GM18907 (cell line): ENCODE results near the gene IGDCC3.
A peak's percentile ranks its signal among the peaks of the same experiment; 100 is the strongest.

Source experiments
- ATAC-seq: cut with Tn5 transposase; IDR thresholded peaks from one replicate; pipeline ENCODE4 v1.9.1; 2021; ENCODE audit warnings: mild to moderate bottlenecking, moderate library complexity; ENCODE audit not compliant: unreplicated experiment

Gene IGDCC3

GRCh38 chr15:65329984-65330735 is 47.6 kb downstream of the IGDCC3 start:
- ATAC-seq, result no peak

- ATAC-seq, result no peak
These were observed 48.4 kb downstream of the IGDCC3 start for GRCh38 chr15:65329288-65329983.

GRCh38 chr15:65328506-65329287 is 49.1 kb downstream of the IGDCC3 start:
- no peak for ATAC-seq

- no peak for ATAC-seq
These were observed 50.0 kb downstream of the IGDCC3 start for GRCh38 chr15:65327651-65328393.

GRCh38 chr15:65326818-65327217 is 51.0 kb downstream of the IGDCC3 start:
- no peak for ATAC-seq

- ATAC-seq, result no peak
These were observed 51.7 kb downstream of the IGDCC3 start for GRCh38 chr15:65326117-65326526.

GRCh38 chr15:65323071-65323511 is 54.7 kb downstream of the IGDCC3 start:
- no peak for ATAC-seq

- ATAC-seq, result no peak
These were observed 58.9 kb downstream of the IGDCC3 start for GRCh38 chr15:65318870-65319356.

DNA sequence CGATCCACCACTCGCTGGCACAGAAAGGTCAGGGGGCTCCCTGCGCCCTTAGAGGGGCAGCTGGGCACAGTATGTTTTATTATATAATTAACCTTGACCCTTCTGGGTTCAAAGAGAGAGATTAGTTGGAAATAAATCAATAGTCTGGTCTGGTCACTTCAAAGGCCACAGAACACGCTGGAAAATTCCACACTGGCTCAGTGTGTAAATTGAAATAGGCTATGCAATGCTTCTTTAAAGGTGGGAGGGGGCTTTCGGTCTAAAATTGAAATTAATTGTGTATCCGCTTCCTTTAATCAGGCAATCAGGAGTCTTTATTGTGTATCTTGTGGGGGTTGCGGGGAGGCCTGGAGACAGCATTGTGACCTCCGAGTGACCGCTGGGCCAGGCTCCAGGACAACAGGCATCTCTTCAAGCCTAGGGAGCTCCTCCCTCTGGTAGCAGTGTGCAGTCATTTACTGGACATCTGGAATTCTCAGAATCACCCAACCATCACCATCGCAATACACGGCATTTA is 65.3 kb downstream of the IGDCC3 start:
- ATAC-seq, result no peak

DNA sequence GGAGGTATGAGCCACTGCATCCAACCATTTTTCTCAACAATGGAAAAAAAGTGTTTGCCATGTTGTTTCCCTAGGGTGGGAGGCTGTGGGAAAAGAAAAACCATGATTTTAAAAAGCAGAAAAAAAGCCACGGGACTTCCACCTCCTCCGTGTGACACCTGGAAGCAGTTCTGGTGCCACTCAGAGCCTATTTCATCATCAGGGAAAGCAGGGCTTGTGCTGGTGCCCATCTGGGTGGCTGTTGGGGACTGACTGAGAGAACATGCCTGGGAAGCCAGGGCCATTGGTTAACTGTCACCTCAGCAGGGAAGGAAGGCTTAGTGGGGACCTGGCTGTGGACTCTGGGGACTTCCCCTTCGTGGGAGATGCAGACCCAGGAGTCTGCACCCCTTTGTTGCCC is 66.0 kb downstream of the IGDCC3 start:
- ATAC-seq, result no peak

DNA sequence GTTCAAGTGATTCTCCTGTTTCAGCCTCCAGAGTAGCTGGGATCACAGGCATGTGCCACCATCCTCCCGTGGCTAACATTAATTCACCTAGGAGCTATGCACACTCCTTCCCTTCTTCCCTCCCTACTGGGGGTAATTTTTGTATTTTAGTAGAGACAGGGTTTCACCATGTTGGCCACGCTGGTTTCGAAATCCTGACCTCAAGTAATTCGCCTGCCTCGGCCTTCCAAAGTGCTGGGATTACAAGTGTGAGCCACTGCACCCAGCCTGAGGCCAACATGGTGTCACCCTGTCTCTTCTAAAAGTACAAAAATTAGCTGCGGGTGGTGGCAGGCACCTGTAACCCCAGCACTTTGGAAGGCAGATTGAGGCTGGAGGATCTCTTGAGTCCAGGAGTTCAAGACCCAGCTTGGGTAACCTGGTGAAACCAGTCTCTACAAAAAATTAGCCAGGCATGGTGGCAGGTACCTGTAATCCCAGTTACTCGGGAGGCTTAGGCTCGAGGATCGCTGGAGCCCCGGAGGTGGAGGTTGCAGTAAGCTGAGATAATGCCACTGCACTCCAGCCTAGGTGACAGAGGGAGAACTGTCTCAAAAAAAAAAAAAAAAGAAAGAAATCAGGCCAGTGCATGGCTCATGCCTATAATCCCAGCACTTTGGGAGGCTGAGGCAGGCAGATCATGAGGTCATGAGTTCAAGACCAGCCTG is 67.2 kb downstream of the IGDCC3 start:
- ATAC-seq, result no peak

DNA sequence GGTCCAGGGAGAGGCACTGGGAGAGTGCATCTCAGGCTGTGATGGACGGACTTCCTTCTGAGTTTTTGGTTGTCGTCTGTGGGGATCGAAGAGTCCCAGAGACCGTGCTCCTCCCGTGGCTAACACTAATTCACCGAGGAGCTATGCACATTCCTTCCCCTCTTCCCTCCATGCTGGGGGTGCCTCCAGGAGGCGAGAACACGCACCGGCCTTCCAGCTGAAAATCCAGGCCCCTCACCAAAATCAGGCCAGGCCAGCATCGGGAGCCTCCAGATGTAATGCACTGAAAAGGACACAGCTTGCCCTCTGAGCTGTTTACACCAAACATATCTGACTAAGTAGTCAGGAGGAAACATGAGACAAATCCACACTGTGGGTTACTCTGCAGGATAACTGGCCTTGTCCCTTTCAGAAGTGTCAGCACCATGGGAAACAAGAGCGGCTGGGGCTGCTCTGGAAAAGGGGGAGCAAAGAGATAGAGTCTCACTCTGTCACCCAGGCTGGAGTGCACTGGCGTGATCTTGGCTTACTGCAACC is 67.9 kb downstream of the IGDCC3 start:
- ATAC-seq, result no peak

GRCh38 chr15:65307978-65308377 is 69.8 kb downstream of the IGDCC3 start:
- no peak for ATAC-seq

- ATAC-seq, result no peak
These were observed 71.3 kb downstream of the IGDCC3 start for GRCh38 chr15:65306551-65306950.

- no peak for ATAC-seq
These were observed 72.0 kb downstream of the IGDCC3 start for GRCh38 chr15:65305776-65306175.

GRCh38 chr15:65305150-65305758 is 72.5 kb downstream of the IGDCC3 start:
- ATAC-seq, result no peak

- peak; percentile 69 for ATAC-seq
These were observed 73.2 kb downstream of the IGDCC3 start, which contains the start of gene RNU5B-1 for GRCh38 chr15:65304381-65305149. TSS of gene RNU5B-1 (plus strand) at chr15:65304677.

- peak; percentile 17 for ATAC-seq
These were observed 74.0 kb downstream of the IGDCC3 start for GRCh38 chr15:65303687-65304380.
